ENCODE data around the gene USP49.
"Not testable (repeated sequence)": the region's sequence is repeated elsewhere in the genome, so short reads cannot be mapped to it uniquely, and the experiment has no call there.

Gene USP49
- total RNA-seq, result 2.0 to 2.3 (median 2.1) reads per million in 3 experiments

GRCh38 chr6:41895300-41896233 lies at the start of gene USP49:
USP49 (minus strand) TSS chr6:41895375; CDS start chr6:41806983, 88,392 bp downstream.
- DNase-seq, result peak; percentile 84

DNA sequence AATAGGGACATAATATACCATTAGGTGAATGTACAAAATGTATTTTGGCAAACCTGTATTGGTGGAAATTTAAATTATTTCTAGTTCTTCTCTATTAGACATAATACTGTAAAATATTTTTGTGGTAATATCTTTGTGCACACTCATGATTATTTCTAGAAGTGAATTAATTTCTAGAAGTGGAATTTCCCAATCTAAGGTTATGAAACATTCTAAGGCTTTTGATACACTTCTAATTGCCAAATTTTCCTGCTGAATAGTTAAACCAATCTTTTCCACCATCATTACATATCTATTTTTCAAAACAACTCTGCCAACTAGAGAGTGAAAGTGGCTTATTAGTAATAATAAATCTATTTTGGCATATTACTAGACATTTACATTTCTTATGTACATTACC lies 48.3 kb upstream of the USP49 start:
- DNase-seq, result no peak

GRCh38 chr6:41942882-41943281 lies 47.7 kb upstream of the USP49 start:
- not testable (repeated sequence) for DNase-seq

GRCh38 chr6:41942067-41942851 lies 47.1 kb upstream of the USP49 start:
- no peak for DNase-seq

GRCh38 chr6:41941280-41942066 lies 46.3 kb upstream of the USP49 start, which contains the start of gene CCND3:
CCND3 (minus strand) TSS chr6:41941808; CDS start chr6:41941649, 159 bp downstream.
- peak; percentile 76 for DNase-seq

DNA sequence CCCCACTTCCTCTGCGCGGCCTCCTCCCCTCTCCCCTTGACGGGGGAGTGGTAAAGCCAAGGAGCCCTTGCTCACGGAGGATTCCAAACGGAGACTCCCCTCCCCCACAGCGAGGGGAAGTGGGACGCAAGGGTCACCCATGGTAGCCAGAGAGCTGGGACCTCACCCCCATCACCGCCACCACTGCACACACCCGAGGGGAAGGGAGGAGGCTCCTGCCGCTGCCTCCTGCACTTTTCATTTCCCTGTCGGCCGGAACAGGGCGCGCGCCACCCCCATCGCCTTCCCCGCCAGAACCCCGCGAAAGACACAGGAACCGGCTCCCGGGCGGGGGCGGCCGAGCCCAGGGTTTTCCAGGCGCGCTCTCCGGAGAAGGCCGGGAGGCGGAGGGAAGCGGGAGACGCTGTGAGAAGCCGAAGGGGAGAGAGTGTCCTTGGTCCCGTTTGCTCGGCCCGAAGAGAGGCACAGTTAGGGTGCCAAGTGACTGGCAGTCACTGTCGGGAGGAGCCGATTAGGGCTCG lies 45.6 kb upstream of the USP49 start:
- DNase-seq, result peak; percentile 43

GRCh38 chr6:41939848-41940758 lies 44.9 kb upstream of the USP49 start:
- DNase-seq, result no peak

DNA sequence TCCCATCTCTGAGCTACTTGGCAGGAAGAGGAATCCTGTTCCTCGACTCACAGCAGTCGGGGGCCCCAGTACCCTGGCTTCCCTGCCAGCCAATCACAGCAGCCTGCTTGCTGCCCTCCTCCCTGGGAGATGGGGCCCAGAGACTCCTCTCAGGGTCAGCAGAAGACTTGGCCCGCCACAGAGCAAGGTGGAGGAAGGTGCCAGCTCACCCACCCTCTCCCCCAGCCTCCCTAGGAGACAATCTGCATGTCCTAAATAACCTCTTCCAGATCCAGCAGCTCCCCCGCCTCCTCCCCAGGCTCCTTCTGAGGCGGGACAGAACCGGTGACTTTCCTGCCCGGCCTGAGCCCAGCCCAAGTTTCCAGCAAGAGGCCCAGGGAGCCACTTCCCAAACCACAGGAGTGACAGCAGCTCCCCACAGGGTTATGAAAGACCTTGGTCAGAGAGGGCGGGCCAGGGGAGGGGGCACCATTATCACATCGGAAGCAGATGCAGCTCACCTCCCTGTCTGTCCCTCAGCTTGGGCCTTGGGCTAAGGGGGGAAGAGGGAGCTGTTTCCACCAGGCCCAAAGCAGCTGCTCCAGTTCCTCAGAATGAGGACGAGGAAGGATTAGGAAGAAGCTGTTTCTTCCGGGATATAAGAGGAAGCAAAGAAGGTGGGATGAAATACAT lies 44.1 kb upstream of the USP49 start:
- no peak for DNase-seq

GRCh38 chr6:41938590-41939175 lies 43.5 kb upstream of the USP49 start:
- DNase-seq, result no peak

DNA sequence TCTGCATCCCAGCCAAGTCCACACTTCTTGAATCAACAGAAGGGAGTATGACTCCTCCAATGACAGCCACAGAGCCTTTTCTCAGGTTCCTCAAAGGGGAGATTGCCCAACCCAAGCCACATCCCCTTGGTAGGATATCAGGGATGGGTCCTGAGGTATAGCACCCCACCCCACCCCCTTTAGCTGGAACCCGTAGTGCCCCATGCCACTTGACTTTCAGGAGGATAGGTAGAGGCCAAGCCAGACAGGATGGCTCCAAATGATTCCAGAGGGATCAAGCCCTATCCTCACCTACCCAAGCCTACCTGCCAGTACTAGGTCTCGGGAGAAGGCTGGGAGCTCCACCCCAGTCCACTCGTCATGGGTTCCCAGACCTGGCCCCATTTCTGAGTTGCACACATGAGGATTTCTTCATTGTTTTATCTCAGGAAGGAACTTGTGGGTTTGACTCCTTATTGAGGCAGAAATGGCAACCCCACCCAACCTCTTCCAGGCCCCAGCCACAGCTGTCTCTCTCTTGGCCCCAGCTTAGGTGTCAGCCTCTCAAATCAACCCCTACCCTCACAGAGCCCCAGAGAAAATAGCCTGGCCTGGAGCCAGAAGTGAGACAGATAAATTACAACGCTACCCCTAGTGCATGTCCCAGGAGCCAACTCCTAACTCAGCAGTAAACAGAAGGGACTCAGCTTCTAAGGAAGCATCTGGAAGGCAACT lies 42.8 kb upstream of the USP49 start:
- DNase-seq, result peak; percentile 81

DNA sequence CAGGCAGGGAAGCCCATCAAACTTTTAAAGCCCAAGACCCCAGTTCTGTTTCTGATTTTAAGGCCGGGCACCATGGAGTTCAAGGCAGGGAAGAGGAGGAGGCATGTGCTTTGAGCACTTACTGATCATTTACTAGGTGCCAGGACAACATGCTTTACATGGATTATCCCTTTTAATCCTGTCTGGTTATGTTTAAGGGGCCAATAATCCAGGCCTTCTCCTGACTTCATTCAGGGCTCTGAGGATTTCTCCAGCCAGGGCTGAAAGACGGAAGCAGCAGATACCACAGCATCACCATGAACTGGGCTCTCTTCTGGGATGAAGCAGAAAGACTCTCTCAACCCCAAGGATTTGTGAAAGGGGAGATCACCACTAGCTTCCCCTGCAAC lies 42.3 kb upstream of the USP49 start:
- DNase-seq, result no peak

- peak; percentile 81 for DNase-seq
Observed at GRCh38 chr6:41936073-41936837, 41.1 kb upstream of the USP49 start.

DNA sequence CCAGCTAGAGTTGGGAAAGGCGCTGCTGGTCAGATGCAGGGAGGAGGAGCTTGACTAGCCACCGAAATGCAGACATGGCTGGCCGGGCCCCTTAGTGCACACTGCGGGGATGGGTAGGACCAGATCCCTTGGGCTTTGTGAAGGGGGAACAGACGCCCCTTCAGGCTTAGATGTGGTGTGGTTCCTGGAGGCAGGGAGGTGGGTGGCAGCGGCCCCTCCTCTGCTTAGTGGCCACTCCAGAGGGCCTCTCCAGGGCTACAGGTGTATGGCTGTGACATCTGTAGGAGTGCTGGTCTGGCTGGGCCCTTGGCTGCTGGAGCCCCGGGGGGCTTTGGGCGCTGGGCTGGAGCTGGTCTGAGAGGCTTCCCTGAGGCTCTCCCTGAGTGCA lies 40.5 kb upstream of the USP49 start:
- DNase-seq, result no peak

DNA sequence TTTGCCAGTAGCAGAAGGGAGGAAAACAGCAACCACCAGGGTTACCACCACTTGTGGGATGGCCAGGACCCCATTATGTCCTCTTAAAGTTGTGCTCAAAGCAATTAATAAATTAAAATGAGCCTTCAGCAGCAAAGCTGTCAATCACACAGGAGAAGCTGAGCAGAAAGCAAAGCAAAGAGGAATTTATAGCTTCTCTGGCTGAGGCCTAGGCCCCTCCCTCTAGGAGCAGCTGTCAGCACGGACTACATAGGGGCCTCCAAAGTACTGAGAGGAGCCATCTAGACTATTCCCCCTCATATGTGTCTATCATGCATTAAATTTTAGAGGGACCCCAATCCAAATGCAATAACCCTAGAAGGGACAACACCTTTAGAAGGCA lies 40.0 kb upstream of the USP49 start:
- no peak for DNase-seq

- DNase-seq, result no peak
Observed at GRCh38 chr6:41934278-41935192, 39.4 kb upstream of the USP49 start.

- DNase-seq, result no peak
Observed at GRCh38 chr6:41932378-41932777, 37.2 kb upstream of the USP49 start.

GRCh38 chr6:41931792-41932191 lies 36.6 kb upstream of the USP49 start:
- no peak for DNase-seq

- no peak for DNase-seq
Observed at GRCh38 chr6:41929924-41930323, 34.7 kb upstream of the USP49 start.

All from central memory CD4-positive, alpha-beta T cell (primary cell).